HG03108 (cell line): ENCODE results near the gene C2orf69.
"Not testable (repeated sequence)": the region's sequence is repeated elsewhere in the genome, so short reads cannot be mapped to it uniquely, and the experiment has no call there.

Source experiments
- ATAC-seq: cut with Tn5 transposase; IDR thresholded peaks from one replicate; pipeline ENCODE4 v1.9.1; 2021; ENCODE audit warnings: moderate library complexity; ENCODE audit not compliant: unreplicated experiment

C2orf69 gene

GRCh38 chr2:199912553-199913114 is 1.5 kb downstream of the C2orf69 start:
- ATAC-seq, result not testable (repeated sequence)

- ATAC-seq, result no peak
These were observed 3.4 kb downstream of the C2orf69 start for GRCh38 chr2:199914372-199914958.

- ATAC-seq, result no peak
These were observed 5.9 kb downstream of the C2orf69 start for GRCh38 chr2:199916980-199917379.

- no peak for ATAC-seq
These were observed 11.8 kb downstream of the C2orf69 start for GRCh38 chr2:199922856-199923255.

- no peak for ATAC-seq
These were observed 12.8 kb downstream of the C2orf69 start for GRCh38 chr2:199923924-199924323.

GRCh38 chr2:199926806-199927205 is 15.7 kb downstream of the C2orf69 start:
- ATAC-seq, result no peak

GRCh38 chr2:199928226-199928625 is 17.1 kb downstream of the C2orf69 start:
- no peak for ATAC-seq

GRCh38 chr2:199928626-199929025 is 17.5 kb downstream of the C2orf69 start:
- no peak for ATAC-seq

- ATAC-seq, result no peak
These were observed 18.2 kb downstream of the C2orf69 start for GRCh38 chr2:199929262-199929661.

GRCh38 chr2:199932312-199932855 is 21.3 kb downstream of the C2orf69 start:
- ATAC-seq, result no peak

- no peak for ATAC-seq
These were observed 22.4 kb downstream of the C2orf69 start for GRCh38 chr2:199933466-199933865.

GRCh38 chr2:199936554-199936953 is 25.5 kb downstream of the C2orf69 start:
- no peak for ATAC-seq

- ATAC-seq, result no peak
These were observed 29.3 kb downstream of the C2orf69 start for GRCh38 chr2:199940373-199940772.

GRCh38 chr2:199943373-199943772 is 32.3 kb downstream of the C2orf69 start:
- no peak for ATAC-seq

GRCh38 chr2:199946196-199946595 is 35.1 kb downstream of the C2orf69 start:
- ATAC-seq, result no peak

GRCh38 chr2:199946836-199947235 is 35.7 kb downstream of the C2orf69 start:
- ATAC-seq, result no peak

GRCh38 chr2:199950396-199950795 is 39.3 kb downstream of the C2orf69 start:
- ATAC-seq, result no peak

- no peak for ATAC-seq
These were observed 39.9 kb downstream of the C2orf69 start for GRCh38 chr2:199951023-199951422.

- peak; percentile 26 for ATAC-seq
These were observed 43.9 kb downstream of the C2orf69 start for GRCh38 chr2:199955007-199955338.

GRCh38 chr2:199955339-199956061 is 44.4 kb downstream of the C2orf69 start, which contains the start of the genes MAIP1 and TYW5:
Gene MAIP1, plus strand, starts transcription at chr2:199955582. Its CDS starts 217 bp downstream, at chr2:199955799.
Gene TYW5, minus strand, starts transcription at chr2:199955491. Its CDS starts 21 bp downstream, at chr2:199955470.
- peak; percentile 83 for ATAC-seq

GRCh38 chr2:199956062-199956380 is 44.9 kb downstream of the C2orf69 start:
- ATAC-seq, result no peak

GRCh38 chr2:199958014-199958413 is 46.9 kb downstream of the C2orf69 start:
- no peak for ATAC-seq
